ENCODE data around the gene MTHFD2L.
"Not testable (repeated sequence)": the region's sequence is repeated elsewhere in the genome, so short reads cannot be mapped to it uniquely, and the experiment has no call there.

Gene MTHFD2L

GRCh38 chr4:74123065-74123728 lies 34.7 kb upstream of the MTHFD2L start:
- H3K36me3 Mint-ChIP-seq: no peaks in the 10 kb centered on the region
- no peak overlapping the region for H3K27ac Mint-ChIP-seq
- H3K4me1 Mint-ChIP-seq: no peaks in the 10 kb centered on the region
- H3K27me3 Mint-ChIP-seq: peaks cover 8% of the 10 kb centered on the region
- H3K9me3 Mint-ChIP-seq: no peaks in the 10 kb centered on the region
- no peak overlapping the region for H3K4me3 Mint-ChIP-seq

- Mint-ChIP-seq H3K9me3 (no peaks in the 10 kb centered on the region), H3K4me3 (no peak overlapping the region), H3K36me3 (no peaks in the 10 kb centered on the region), H3K4me1 (no peaks in the 10 kb centered on the region), H3K27ac (no peak overlapping the region), H3K27me3 (peaks cover 4% of the 10 kb centered on the region)
Measured at GRCh38 chr4:74125029-74125428, 32.9 kb upstream of the MTHFD2L start.

GRCh38 chr4:74127745-74128144 lies 30.2 kb upstream of the MTHFD2L start:
- no peaks in the 10 kb centered on the region for H3K27me3 Mint-ChIP-seq

GRCh38 chr4:74130843-74131242 lies 27.1 kb upstream of the MTHFD2L start:
- not testable (repeated sequence) for H3K27ac Mint-ChIP-seq, H3K9me3 Mint-ChIP-seq, H3K4me3 Mint-ChIP-seq, H3K27me3 Mint-ChIP-seq, H3K36me3 Mint-ChIP-seq, H3K4me1 Mint-ChIP-seq

More at GRCh38 chr4:74127745-74128144, 30.2 kb upstream of the MTHFD2L start:
- no peak overlapping the region for H3K4me3 Mint-ChIP-seq
- H3K27ac Mint-ChIP-seq: no peak overlapping the region
- H3K36me3 Mint-ChIP-seq: no peaks in the 10 kb centered on the region
- H3K9me3 Mint-ChIP-seq: no peaks in the 10 kb centered on the region
- no peaks in the 10 kb centered on the region for H3K4me1 Mint-ChIP-seq

GRCh38 chr4:74132188-74132587 lies 25.7 kb upstream of the MTHFD2L start:
- peaks cover 11% of the 10 kb centered on the region for H3K27me3 Mint-ChIP-seq
- not testable (repeated sequence) for H3K4me3 Mint-ChIP-seq, H3K36me3 Mint-ChIP-seq, H3K9me3 Mint-ChIP-seq, H3K27ac Mint-ChIP-seq, H3K4me1 Mint-ChIP-seq

- no peak overlapping the region for H3K4me3 Mint-ChIP-seq
- H3K36me3 Mint-ChIP-seq: no peaks in the 10 kb centered on the region
- peaks cover 11% of the 10 kb centered on the region for H3K27me3 Mint-ChIP-seq
- no peak overlapping the region for H3K27ac Mint-ChIP-seq
- peaks cover 10% of the 10 kb centered on the region for H3K9me3 Mint-ChIP-seq
- no peaks in the 10 kb centered on the region for H3K4me1 Mint-ChIP-seq
Measured at GRCh38 chr4:74132944-74133343, 25.0 kb upstream of the MTHFD2L start.

GRCh38 chr4:74133786-74134499 lies 24.0 kb upstream of the MTHFD2L start:
- no peaks in the 10 kb centered on the region for H3K36me3 Mint-ChIP-seq
- peaks cover 16% of the 10 kb centered on the region for H3K27me3 Mint-ChIP-seq
- no peaks in the 10 kb centered on the region for H3K4me1 Mint-ChIP-seq
- H3K9me3 Mint-ChIP-seq: peaks cover 10% of the 10 kb centered on the region
- no peak overlapping the region for H3K27ac Mint-ChIP-seq
- H3K4me3 Mint-ChIP-seq: no peak overlapping the region

- H3K4me3 Mint-ChIP-seq: no peak overlapping the region
- no peaks in the 10 kb centered on the region for H3K36me3 Mint-ChIP-seq
- peaks cover 10% of the 10 kb centered on the region for H3K9me3 Mint-ChIP-seq
- no peak overlapping the region for H3K27ac Mint-ChIP-seq
- H3K4me1 Mint-ChIP-seq: no peaks in the 10 kb centered on the region
- H3K27me3 Mint-ChIP-seq: peaks cover 16% of the 10 kb centered on the region
Measured at GRCh38 chr4:74134500-74134852, 23.4 kb upstream of the MTHFD2L start.

- Mint-ChIP-seq H3K4me1 (no peaks in the 10 kb centered on the region), H3K27me3 (peaks cover 13% of the 10 kb centered on the region), H3K27ac (no peak overlapping the region), H3K4me3 (no peak overlapping the region), H3K9me3 (peaks cover 7% of the 10 kb centered on the region), H3K36me3 (no peaks in the 10 kb centered on the region)
Measured at GRCh38 chr4:74146581-74147129, 11.3 kb upstream of the MTHFD2L start.

- Mint-ChIP-seq H3K27me3 (peaks cover 10% of the 10 kb centered on the region), H3K4me1 (no peaks in the 10 kb centered on the region)
Measured at GRCh38 chr4:74148205-74148604, 9.7 kb upstream of the MTHFD2L start.

GRCh38 chr4:74152836-74153235 lies 5.1 kb upstream of the MTHFD2L start:
- Mint-ChIP-seq H3K27ac (no peak overlapping the region), H3K27me3 (peaks cover 2% of the 10 kb centered on the region), H3K4me3 (no peak overlapping the region), H3K4me1 (peaks cover 3% of the 10 kb centered on the region), H3K9me3 (no peaks in the 10 kb centered on the region), H3K36me3 (no peaks in the 10 kb centered on the region)

More at GRCh38 chr4:74148205-74148604, 9.7 kb upstream of the MTHFD2L start:
- no peak overlapping the region for H3K27ac Mint-ChIP-seq
- no peak overlapping the region for H3K4me3 Mint-ChIP-seq
- H3K9me3 Mint-ChIP-seq: peaks cover 7% of the 10 kb centered on the region
- no peaks in the 10 kb centered on the region for H3K36me3 Mint-ChIP-seq

- no peak overlapping the region for H3K27ac Mint-ChIP-seq
- H3K9me3 Mint-ChIP-seq: no peaks in the 10 kb centered on the region
- no peaks in the 10 kb centered on the region for H3K27me3 Mint-ChIP-seq
- H3K36me3 Mint-ChIP-seq: peaks cover 8% of the 10 kb centered on the region
- H3K4me1 Mint-ChIP-seq: peaks cover 17% of the 10 kb centered on the region
- peak overlapping the region; percentile 85 for H3K4me3 Mint-ChIP-seq
Measured at GRCh38 chr4:74156521-74156920, 1.4 kb upstream of the MTHFD2L start.

GRCh38 chr4:74157154-74157553 lies 764 bp upstream of the MTHFD2L start:
- Mint-ChIP-seq H3K4me3 (peak overlapping the region; percentile 85), H3K27ac (no peak overlapping the region), H3K36me3 (peaks cover 10% of the 10 kb centered on the region), H3K27me3 (no peaks in the 10 kb centered on the region), H3K4me1 (peaks cover 19% of the 10 kb centered on the region), H3K9me3 (no peaks in the 10 kb centered on the region)

GRCh38 chr4:74158466-74159142 lies 686 bp downstream of the MTHFD2L start:
- peak overlapping the region; percentile 93 for H3K4me3 Mint-ChIP-seq
- peaks cover 19% of the 10 kb centered on the region for H3K4me1 Mint-ChIP-seq
- H3K9me3 Mint-ChIP-seq: no peaks in the 10 kb centered on the region
- peak overlapping the region; percentile 90 for H3K27ac Mint-ChIP-seq
- H3K27me3 Mint-ChIP-seq: no peaks in the 10 kb centered on the region
- peaks cover 12% of the 10 kb centered on the region for H3K36me3 Mint-ChIP-seq

- Mint-ChIP-seq H3K27ac (peak overlapping the region; percentile 90), H3K36me3 (peaks cover 12% of the 10 kb centered on the region), H3K27me3 (no peaks in the 10 kb centered on the region), H3K9me3 (no peaks in the 10 kb centered on the region), H3K4me1 (peaks cover 19% of the 10 kb centered on the region), H3K4me3 (peak overlapping the region; percentile 93)
Measured at GRCh38 chr4:74159143-74159709, 1.3 kb downstream of the MTHFD2L start.

Data from activated naive CD4-positive, alpha-beta T cell treated with anti-CD3 and anti-CD28 coated beads, Interleukin-2, amount 50 U/mL, for 24 hours (primary cell).